Upper lobe of right lung (tissue), 1 donor: ENCODE measurements around the gene AGBL3. TPM values are rescaled to one million over a fixed set of nuclear protein-coding genes. Genes with fewer than 3 reads are reported as not detected.

Experiments
- ATAC-seq: fragments of 200-7000 bp; cut with Tn5 transposase; one replicate; pipeline ENCODE4 v1.9.1; 2020; ENCODE audit warnings: mild to moderate bottlenecking, moderate library complexity
- DNase-seq: peaks from one replicate; pipeline ENCODE4 v3.0.0-alpha.2; 2020
- H3K27ac ChIP-seq: fragments of 200-600 bp; one replicate; pipeline ENCODE4 v1.8.0; 2022
- H3K27me3 ChIP-seq: fragments of 200-600 bp; one replicate; pipeline ENCODE4 v1.8.0; 2022; ENCODE audit warnings: mild to moderate bottlenecking
- H3K36me3 ChIP-seq: fragments of 200-600 bp; one replicate; pipeline ENCODE4 v1.8.0; 2022
- H3K4me1 ChIP-seq: fragments of 200-600 bp; one replicate; pipeline ENCODE4 v1.8.0; 2022
- H3K4me3 ChIP-seq: fragments of 200-600 bp; one replicate; pipeline ENCODE4 v1.8.0; 2022; ENCODE audit warnings: mild to moderate bottlenecking
- H3K9me3 ChIP-seq: fragments of 200-600 bp; one replicate; pipeline ENCODE4 v1.8.0; 2022
- intact Hi-C: fragments of 100-400 bp; cut with DNase I; formaldehyde crosslinking; loops from one replicate; pipeline ENCODE4 v1.11.0; 2022
- total RNA-seq: library from RNA; stranded (reverse); fragmentation: NEBNext Ultra II Directional; extraction: Animal tissue kit (Norgen Biotek cat#: 25700); gene quantifications from one replicate; pipeline ENCODE4 v1.2.1, GENCODE V29; 2021
- TF ChIP-seq, protein P1 (sequence below): fragments of 200-600 bp; IDR thresholded peaks from one replicate; pipeline ENCODE4 v1.8.0; 2022; ENCODE audit warnings: antibody characterized with exemption
- donor health status: DM: no; HTN: yes; CAD: no; lungs with severe emphysema.

Gene AGBL3
- total RNA-seq, 1 donor from 2014 or later = 3.9 TPM

DNA sequence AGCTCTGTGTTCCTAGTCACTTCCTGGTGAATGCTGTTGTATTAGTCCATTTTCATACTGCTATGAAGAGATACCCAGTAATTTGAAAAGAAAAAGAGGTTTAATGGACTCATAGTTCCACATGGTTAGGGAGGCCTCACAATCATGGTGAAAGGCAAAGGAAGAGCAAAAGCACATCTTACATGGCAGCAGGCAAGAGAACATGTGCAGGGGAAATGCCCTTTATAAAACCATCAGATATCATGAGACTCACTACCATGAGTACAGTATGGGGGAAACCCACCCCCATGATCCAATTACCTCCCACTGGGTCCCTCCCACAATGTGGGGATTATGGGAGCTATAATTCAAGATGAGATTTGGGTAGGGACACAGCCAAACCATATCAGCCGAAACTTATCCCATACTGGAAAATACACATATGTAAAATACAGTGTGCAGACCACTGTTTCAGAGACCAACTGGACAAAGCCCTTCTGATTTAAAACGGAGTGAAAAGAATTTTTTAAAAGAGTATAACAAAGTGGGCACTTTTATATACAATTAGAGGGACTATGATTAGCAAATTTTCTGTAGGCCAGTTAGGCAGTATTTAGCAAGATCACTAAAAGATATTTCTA lies 176.2 kb downstream of the AGBL3 start:
- ATAC-seq = no peak
- Histone ChIP-seq H3K36me3 (peaks cover 30% of the 10 kb centered on the region), H3K4me1 (peaks cover 53% of the 10 kb centered on the region), H3K4me3 (no peak overlapping the region), H3K27ac (no peak overlapping the region), H3K27me3 (no peaks in the 10 kb centered on the region), H3K9me3 (no peaks in the 10 kb centered on the region)
- DNase-seq = no peak
- TF ChIP-seq, protein P1, sequence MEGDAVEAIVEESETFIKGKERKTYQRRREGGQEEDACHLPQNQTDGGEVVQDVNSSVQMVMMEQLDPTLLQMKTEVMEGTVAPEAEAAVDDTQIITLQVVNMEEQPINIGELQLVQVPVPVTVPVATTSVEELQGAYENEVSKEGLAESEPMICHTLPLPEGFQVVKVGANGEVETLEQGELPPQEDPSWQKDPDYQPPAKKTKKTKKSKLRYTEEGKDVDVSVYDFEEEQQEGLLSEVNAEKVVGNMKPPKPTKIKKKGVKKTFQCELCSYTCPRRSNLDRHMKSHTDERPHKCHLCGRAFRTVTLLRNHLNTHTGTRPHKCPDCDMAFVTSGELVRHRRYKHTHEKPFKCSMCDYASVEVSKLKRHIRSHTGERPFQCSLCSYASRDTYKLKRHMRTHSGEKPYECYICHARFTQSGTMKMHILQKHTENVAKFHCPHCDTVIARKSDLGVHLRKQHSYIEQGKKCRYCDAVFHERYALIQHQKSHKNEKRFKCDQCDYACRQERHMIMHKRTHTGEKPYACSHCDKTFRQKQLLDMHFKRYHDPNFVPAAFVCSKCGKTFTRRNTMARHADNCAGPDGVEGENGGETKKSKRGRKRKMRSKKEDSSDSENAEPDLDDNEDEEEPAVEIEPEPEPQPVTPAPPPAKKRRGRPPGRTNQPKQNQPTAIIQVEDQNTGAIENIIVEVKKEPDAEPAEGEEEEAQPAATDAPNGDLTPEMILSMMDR = no peak
- intact Hi-C loops = loop anchor here (10.0 kb wide), 2 partner anchors 178 to 208 kb away; partner anchors contain the start of gene AGBL3

DNA sequence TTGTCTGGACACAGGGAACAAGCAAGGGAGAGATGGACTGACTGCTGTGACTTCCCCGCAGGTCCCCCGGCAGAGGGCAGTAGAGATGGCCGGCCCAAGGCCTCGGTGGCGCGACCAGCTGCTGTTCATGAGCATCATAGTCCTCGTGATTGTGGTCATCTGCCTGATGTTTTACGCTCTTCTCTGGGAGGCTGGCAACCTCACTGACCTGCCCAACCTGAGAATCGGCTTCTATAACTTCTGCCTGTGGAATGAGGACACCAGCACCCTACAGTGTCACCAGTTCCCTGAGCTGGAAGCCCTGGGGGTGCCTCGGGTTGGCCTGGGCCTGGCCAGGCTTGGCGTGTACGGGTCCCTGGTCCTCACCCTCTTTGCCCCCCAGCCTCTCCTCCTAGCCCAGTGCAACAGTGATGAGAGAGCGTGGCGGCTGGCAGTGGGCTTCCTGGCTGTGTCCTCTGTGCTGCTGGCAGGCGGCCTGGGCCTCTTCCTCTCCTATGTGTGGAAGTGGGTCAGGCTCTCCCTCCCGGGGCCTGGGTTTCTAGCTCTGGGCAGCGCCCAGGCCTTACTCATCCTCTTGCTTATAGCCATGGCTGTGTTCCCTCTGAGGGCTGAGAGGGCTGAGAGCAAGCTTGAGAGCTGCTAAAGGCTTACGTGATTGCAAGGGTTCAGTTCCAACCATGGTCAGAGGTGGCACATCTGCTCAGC lies 178.2 kb downstream of the AGBL3 start:
- H3K4me1 ChIP-seq = peaks cover 65% of the 10 kb centered on the region
- no peak for ATAC-seq
- TF ChIP-seq, protein P1 = no peak
- intact Hi-C loops = loop anchor here (10.0 kb wide), 2 partner anchors 180 to 210 kb away; partner anchors contain the start of gene AGBL3
- no peaks in the 10 kb centered on the region for H3K27me3 ChIP-seq
- no peak overlapping the region for H3K4me3 ChIP-seq
- peaks cover 36% of the 10 kb centered on the region for H3K36me3 ChIP-seq
- H3K9me3 ChIP-seq = no peaks in the 10 kb centered on the region
- DNase-seq = no peak
- H3K27ac ChIP-seq = peak overlapping the region; percentile 30

DNA sequence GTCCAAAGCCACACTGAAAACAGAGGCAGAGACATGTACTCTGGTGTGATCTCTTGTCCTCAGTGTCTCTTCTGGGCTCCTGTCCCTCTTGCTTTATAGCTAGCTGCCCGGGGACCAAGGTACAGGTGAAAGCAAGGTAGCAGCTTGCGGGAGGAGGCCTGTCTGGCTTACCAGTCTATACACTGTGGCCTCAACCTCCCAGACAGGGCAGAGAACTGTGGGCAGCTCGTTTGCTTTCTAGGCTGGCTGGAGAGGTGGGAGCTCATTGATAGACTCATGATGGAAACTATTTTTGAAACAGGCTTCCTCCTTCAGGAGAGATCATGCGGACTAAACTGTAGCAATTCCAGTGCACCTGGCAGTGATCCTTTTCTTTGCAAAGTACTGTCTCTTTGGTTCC lies 179.6 kb downstream of the AGBL3 start:
- H3K9me3 ChIP-seq = no peaks in the 10 kb centered on the region
- no peaks in the 10 kb centered on the region for H3K27me3 ChIP-seq
- H3K36me3 ChIP-seq = peaks cover 36% of the 10 kb centered on the region
- DNase-seq = no peak
- H3K4me3 ChIP-seq = no peak overlapping the region
- H3K4me1 ChIP-seq = peaks cover 55% of the 10 kb centered on the region
- ATAC-seq = no peak
- H3K27ac ChIP-seq = peak overlapping the region; percentile 68
- intact Hi-C loops = loop anchor here (10.0 kb wide), 2 partner anchors 181 to 211 kb away; partner anchors contain the start of gene AGBL3
- TF ChIP-seq, protein P1 = no peak

DNA sequence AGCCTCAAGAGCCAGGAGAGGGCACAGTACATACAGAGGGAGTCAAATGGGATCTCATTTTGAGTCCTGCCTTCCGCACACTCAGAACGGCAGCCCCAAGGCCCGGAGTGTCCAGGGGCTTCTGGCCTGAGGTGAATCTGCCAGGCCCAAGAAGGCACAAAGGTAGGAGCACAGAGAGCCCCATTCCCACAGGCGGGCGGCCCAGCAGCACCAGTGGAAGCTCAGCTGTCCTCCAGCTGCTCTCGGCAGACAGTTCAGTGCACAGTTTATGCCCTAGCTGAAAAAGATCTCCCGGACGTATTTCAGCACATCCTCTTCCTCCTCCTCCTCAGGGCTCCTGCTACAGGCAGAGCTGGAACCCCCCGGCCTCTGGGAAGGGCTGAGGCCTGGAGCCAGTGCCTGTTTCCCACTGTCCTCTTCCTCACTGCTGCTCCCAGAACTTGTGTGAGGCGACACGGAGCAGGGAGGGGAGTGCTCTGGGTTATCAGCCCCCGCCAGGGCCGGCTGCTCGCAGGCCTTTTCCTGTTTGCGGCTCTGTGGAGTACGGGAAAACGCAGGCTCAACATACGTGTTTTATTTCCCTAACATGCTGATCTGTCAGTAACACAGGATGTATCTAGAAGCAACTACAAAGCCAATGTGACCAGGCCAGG lies 180.2 kb downstream of the AGBL3 start:
- H3K4me1 ChIP-seq = peaks cover 53% of the 10 kb centered on the region
- H3K9me3 ChIP-seq = no peaks in the 10 kb centered on the region
- no peak for ATAC-seq
- peaks cover 36% of the 10 kb centered on the region for H3K36me3 ChIP-seq
- no peak for DNase-seq
- TF ChIP-seq, protein P1 = no peak
- intact Hi-C loops = loop anchor here (10.0 kb wide), 2 partner anchors 182 to 212 kb away; partner anchors contain the start of gene AGBL3
- H3K4me3 ChIP-seq = no peak overlapping the region
- no peaks in the 10 kb centered on the region for H3K27me3 ChIP-seq
- peak overlapping the region; percentile 68 for H3K27ac ChIP-seq

DNA sequence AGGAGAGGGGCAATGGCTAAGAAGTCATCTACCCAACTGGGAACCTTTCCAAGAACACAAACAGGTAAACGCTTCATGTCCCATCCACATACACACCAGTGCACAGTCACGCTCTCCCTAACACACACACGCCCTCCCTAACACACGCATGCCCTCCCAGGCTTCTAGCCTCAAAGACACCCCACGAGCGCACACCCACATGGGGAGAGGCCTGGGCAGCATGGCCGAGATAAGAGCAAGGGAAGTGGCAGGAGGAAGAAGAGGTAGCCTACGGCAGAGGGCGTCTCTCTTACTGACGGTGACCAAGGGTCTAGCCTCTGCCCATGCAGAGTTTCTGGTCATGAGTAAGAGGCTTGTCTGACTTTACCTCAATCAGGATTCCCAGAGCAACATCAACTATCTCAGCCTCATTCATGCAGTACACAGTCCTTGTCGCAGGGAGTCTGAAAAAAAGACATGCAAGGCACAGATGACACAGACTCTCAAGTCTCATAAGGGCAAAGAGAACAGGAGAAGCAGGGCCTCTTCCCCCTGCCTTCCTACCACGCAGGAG lies 181.1 kb downstream of the AGBL3 start:
- Histone ChIP-seq H3K4me1 (peaks cover 45% of the 10 kb centered on the region), H3K9me3 (no peaks in the 10 kb centered on the region), H3K4me3 (no peak overlapping the region), H3K27me3 (no peaks in the 10 kb centered on the region), H3K27ac (peak overlapping the region; percentile 68), H3K36me3 (peaks cover 36% of the 10 kb centered on the region)
- TF ChIP-seq, protein P1 = no peak
- intact Hi-C loops = loop anchor here (10.0 kb wide), 2 partner anchors 183 to 213 kb away; partner anchors contain the start of gene AGBL3
- DNase-seq = no peak
- no peak for ATAC-seq
